Prostate gland (tissue), 2 donors: ENCODE results near the gene NRXN2.

Source experiments
- POLR2A ChIP-seq: fragments of 450-650 bp; IDR thresholded peaks from one replicate; pipeline ENCODE4 v1.6.1; 2016; ENCODE audit warnings: antibody characterized with exemption, mild to moderate bottlenecking
- POLR2AphosphoS5 ChIP-seq: sonication (generic); formaldehyde crosslinking; IDR thresholded peaks from one replicate; pipeline ENCODE4 v1.6.1; 2017; ENCODE audit warnings: antibody characterized with exemption
- TF ChIP-seq, protein P1 (sequence below), 4 experiments: fragments of 200-600 bp in 2 of 4; fragments of 450-650 bp in 2 of 4; sonication (generic) in 2 of 4; IDR thresholded peaks; 1 replicate in 3 of 4; 2 replicates in 1 of 4; pipeline ENCODE4 v1.5.1; 2016 to 2019; ENCODE audit warnings: antibody characterized with exemption in 4 of 4, mild to moderate bottlenecking in 2 of 4, moderate library complexity in 2 of 4

DNA sequence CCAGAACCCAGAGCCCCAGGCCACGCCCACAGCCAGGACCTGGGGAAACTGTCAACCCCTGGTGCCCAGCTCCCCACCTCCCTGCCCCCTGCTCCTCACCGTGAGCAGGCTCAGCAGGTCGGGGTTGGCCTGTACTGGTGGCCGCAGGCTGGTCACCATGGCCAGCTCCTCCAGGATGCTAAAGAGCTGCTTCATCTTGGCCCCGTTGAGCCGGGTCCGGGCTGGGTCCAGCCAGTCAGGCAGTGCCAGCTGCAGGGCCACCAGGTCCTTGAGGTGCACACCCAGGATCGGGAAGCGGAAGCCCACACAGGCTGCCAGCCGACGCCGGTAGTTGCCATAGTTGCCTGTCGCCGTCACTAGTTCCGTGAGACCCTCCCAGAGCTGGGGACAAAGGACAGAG, 13.7 kb upstream of the NRXN2 start:
- TF ChIP-seq, protein P1, sequence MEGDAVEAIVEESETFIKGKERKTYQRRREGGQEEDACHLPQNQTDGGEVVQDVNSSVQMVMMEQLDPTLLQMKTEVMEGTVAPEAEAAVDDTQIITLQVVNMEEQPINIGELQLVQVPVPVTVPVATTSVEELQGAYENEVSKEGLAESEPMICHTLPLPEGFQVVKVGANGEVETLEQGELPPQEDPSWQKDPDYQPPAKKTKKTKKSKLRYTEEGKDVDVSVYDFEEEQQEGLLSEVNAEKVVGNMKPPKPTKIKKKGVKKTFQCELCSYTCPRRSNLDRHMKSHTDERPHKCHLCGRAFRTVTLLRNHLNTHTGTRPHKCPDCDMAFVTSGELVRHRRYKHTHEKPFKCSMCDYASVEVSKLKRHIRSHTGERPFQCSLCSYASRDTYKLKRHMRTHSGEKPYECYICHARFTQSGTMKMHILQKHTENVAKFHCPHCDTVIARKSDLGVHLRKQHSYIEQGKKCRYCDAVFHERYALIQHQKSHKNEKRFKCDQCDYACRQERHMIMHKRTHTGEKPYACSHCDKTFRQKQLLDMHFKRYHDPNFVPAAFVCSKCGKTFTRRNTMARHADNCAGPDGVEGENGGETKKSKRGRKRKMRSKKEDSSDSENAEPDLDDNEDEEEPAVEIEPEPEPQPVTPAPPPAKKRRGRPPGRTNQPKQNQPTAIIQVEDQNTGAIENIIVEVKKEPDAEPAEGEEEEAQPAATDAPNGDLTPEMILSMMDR (IDR thresholded peaks at IDR 0.05), result no peak
- no peak for TF ChIP-seq POLR2A
- no peak for TF ChIP-seq POLR2AphosphoS5
